Thyroid gland (tissue), 4 donors: ENCODE measurements around the gene EGFR. TPM values are rescaled to one million over a fixed set of nuclear protein-coding genes. Genes with fewer than 3 reads are reported as not detected.
A peak's percentile ranks its signal among the peaks of the same experiment; 100 is the strongest.

ENCODE experiments used
- DNase-seq, 2 donors: peaks; one replicate each; pipeline ENCODE4 v3.0.0-alpha.2; 2019
- H3K27ac ChIP-seq, 3 donors: fragments of 200-600 bp; sonication (generic); 1 replicate in 2 of 3; 2 replicates in 1 of 3; pipeline ENCODE4 v1.5.1; 2016 to 2019; ENCODE audit warnings: mild to moderate bottlenecking in 1 of 3, moderate library complexity in 1 of 3
- H3K27me3 ChIP-seq: fragments of 200-600 bp; sonication (generic); one replicate; pipeline ENCODE4 v1.5.1; 2019
- H3K36me3 ChIP-seq, 2 donors: fragments of 200-600 bp; sonication (generic); one replicate each; pipeline ENCODE4 v1.5.1; 2016 to 2019
- H3K4me1 ChIP-seq, 2 donors: fragments of 200-600 bp; sonication (generic); one replicate each; pipeline ENCODE4 v1.5.1; 2017 to 2019
- H3K4me3 ChIP-seq, 3 donors: fragments of 200-600 bp; sonication (generic); replicated peaks in 1 of 3; 1 replicate in 2 of 3; 2 replicates in 1 of 3; pipeline ENCODE4 v1.5.1; 2016; ENCODE audit warnings: mild to moderate bottlenecking in 1 of 3
- H3K9me3 ChIP-seq: fragments of 200-600 bp; sonication (generic); one replicate; pipeline ENCODE4 v1.5.1; 2017
- CTCF ChIP-seq, 6 experiments: fragments of 200-600 bp in 3 of 6; fragments of 450-650 bp in 3 of 6; sonication (generic) in 3 of 6; IDR thresholded peaks; one replicate each; pipeline ENCODE4 v1.5.1; 2016 to 2019; ENCODE audit warnings: antibody characterized with exemption in 6 of 6, mild to moderate bottlenecking in 2 of 6, inconsistent platforms in 1 of 6, moderate library complexity in 1 of 6
- POLR2A ChIP-seq, 2 donors: fragments of 450-650 bp; IDR thresholded peaks; one replicate each; pipeline ENCODE4 v1.6.1; 2017; ENCODE audit warnings: antibody characterized with exemption in 2 of 2, mild to moderate bottlenecking in 2 of 2, moderate library complexity in 1 of 2
- WGBS, 2 donors: methylation state at CpG; one replicate each; pipeline ENCODE4 v1.1.5; 2017; 5-methylcytosine and 5-hydroxymethylcytosine counted together
- intact Hi-C: fragments of 100-400 bp; cut with DNase I; formaldehyde crosslinking; loops from one replicate; pipeline ENCODE4 v1.15.1; 2023
- total RNA-seq, 4 donors: library from RNA; depleted of rRNA; stranded (reverse); fragments of >200 nt; gene quantifications; one replicate each; pipeline ENCODE4 v1.2.3, GENCODE V29; 2016

The EGFR gene
- total RNA-seq, 4 donors from 2014 or later = 57.5 to 96.2 (median 84.7) TPM

- H3K27ac ChIP-seq = peak overlapping the region in 1 of 3 donors; percentile 42
- WGBS, 2 donors = 92% methylated on average over 15 of the region's 15 CpGs
- H3K4me3 ChIP-seq = no peak overlapping the region
- intact Hi-C loops = no loop called here
- TF ChIP-seq POLR2A (IDR thresholded peaks at IDR 0.05) (no peak), CTCF (IDR thresholded peaks at IDR 0.05) (no peak)
- H3K9me3 ChIP-seq = no peaks in the 10 kb centered on the region
- no peaks in the 10 kb centered on the region for H3K27me3 ChIP-seq
- no peaks in the 10 kb centered on the region for H3K36me3 ChIP-seq
- DNase-seq = peak in 1 of 2 donors; percentile 37
- H3K4me1 ChIP-seq = peaks cover 27 to 48% of the 10 kb centered on the region in 2 donors
Observed at GRCh38 chr7:55092186-55092974, 73.6 kb downstream of the EGFR start.

GRCh38 chr7:55092975-55093373 is 74.2 kb downstream of the EGFR start:
- 73 to 83% methylated on average over 3 of the region's 3 CpGs for WGBS, 2 donors

GRCh38 chr7:55093674-55094073 is 74.9 kb downstream of the EGFR start:
- peak overlapping the region in 2 of 3 donors; percentile 38 to 43 for H3K27ac ChIP-seq
- no peak overlapping the region for H3K4me3 ChIP-seq
- H3K27me3 ChIP-seq = no peaks in the 10 kb centered on the region
- H3K9me3 ChIP-seq = no peaks in the 10 kb centered on the region
- DNase-seq = no peak
- 91 to 94% methylated on average over 7 of the region's 7 CpGs for WGBS, 2 donors
- H3K36me3 ChIP-seq = no peaks in the 10 kb centered on the region
- TF ChIP-seq POLR2A (IDR thresholded peaks at IDR 0.05) = no peak
- no peak for TF ChIP-seq CTCF (IDR thresholded peaks at IDR 0.05)
- intact Hi-C loops = no loop called here
- H3K4me1 ChIP-seq = peaks cover 24 to 39% of the 10 kb centered on the region in 2 donors

More at GRCh38 chr7:55092975-55093373, 74.2 kb downstream of the EGFR start:
- Histone ChIP-seq H3K9me3 (no peaks in the 10 kb centered on the region), H3K4me1 (peaks cover 22 to 42% of the 10 kb centered on the region in 2 donors), H3K4me3 (no peak overlapping the region), H3K27ac (no peak overlapping the region), H3K36me3 (no peaks in the 10 kb centered on the region), H3K27me3 (no peaks in the 10 kb centered on the region)
- no peak for DNase-seq
- intact Hi-C loops = no loop called here
- TF ChIP-seq CTCF (IDR thresholded peaks at IDR 0.05) (no peak), POLR2A (IDR thresholded peaks at IDR 0.05) (no peak)

- Histone ChIP-seq H3K27me3 (no peaks in the 10 kb centered on the region), H3K36me3 (no peaks in the 10 kb centered on the region), H3K9me3 (no peaks in the 10 kb centered on the region), H3K27ac (peak overlapping the region in 2 of 3 donors; percentile 38 to 43), H3K4me1 (peaks cover 27 to 45% of the 10 kb centered on the region in 2 donors), H3K4me3 (no peak overlapping the region)
- 16 to 31% methylated on average over 3 to 5 of the region's 5 CpGs for WGBS, 2 donors
- intact Hi-C loops = no loop called here
- no peak for TF ChIP-seq CTCF (IDR thresholded peaks at IDR 0.05)
- TF ChIP-seq POLR2A (IDR thresholded peaks at IDR 0.05) = no peak
- peak; percentile 52 to 54 for DNase-seq
Observed at GRCh38 chr7:55094092-55094690, 75.4 kb downstream of the EGFR start.

- intact Hi-C loops = no loop called here
- Histone ChIP-seq H3K4me3 (no peak overlapping the region), H3K27ac (no peak overlapping the region), H3K4me1 (peaks cover 30 to 48% of the 10 kb centered on the region in 2 donors), H3K9me3 (no peaks in the 10 kb centered on the region), H3K36me3 (no peaks in the 10 kb centered on the region), H3K27me3 (no peaks in the 10 kb centered on the region)
- DNase-seq = no peak
- 95 to 96% methylated on average over 4 of the region's 4 CpGs for WGBS, 2 donors
- TF ChIP-seq CTCF (IDR thresholded peaks at IDR 0.05) (no peak), POLR2A (IDR thresholded peaks at IDR 0.05) (no peak)
Observed at GRCh38 chr7:55095672-55096071, 76.9 kb downstream of the EGFR start.
